Measurements from ENCODE around the gene MTHFD1L.

DNA sequence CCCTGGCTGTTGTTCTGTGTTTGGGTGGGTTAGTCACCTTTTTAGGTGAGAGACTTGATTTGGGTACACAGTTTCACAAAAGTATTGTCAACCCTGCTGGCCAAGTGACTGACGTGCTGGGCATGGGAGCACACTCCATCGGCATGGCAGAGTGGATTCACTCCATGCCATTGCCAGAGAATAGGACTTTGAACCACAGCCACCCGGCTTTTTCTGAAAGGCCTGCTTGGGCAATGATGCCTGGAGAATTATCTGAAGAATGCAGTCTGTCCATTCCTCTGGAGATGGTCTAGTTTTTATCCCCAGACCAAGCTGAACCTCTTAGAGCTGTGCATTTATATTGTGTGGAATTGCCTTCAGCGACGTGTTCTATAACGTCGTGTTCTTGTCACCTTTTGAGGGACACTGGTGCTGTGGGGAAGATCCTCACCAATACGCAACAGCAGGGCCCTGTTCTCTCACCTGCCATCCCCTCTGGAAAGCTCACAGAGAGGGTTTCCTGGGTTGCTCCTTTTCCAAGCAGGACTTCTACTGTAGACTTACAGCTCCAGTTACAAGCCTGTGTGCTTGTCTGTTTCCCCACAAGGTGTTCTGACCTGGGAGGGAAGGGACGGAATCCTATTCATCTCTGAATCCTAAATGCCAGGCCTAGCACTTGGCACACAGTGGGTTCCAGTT is 190.9 kb downstream of the MTHFD1L start:
- TF ChIP-seq POLR2AphosphoS5 (IDR thresholded peaks at IDR 0.05; ENCODE audit: low read depth, low read length) (no peak), TAF1 (IDR thresholded peaks at IDR 0.05; ENCODE audit: borderline replicate concordance, insufficient read depth, low read length) (no peak), FOXP2 (optimal IDR thresholded peaks at IDR 0.05; ENCODE audit: borderline replicate concordance, extremely low read depth, extremely low read length, insufficient read depth) (no peak), SIN3A (IDR thresholded peaks at IDR 0.05; ENCODE audit: borderline replicate concordance, insufficient read depth, low read length) (no peak)
- TF ChIP-seq, protein P1, sequence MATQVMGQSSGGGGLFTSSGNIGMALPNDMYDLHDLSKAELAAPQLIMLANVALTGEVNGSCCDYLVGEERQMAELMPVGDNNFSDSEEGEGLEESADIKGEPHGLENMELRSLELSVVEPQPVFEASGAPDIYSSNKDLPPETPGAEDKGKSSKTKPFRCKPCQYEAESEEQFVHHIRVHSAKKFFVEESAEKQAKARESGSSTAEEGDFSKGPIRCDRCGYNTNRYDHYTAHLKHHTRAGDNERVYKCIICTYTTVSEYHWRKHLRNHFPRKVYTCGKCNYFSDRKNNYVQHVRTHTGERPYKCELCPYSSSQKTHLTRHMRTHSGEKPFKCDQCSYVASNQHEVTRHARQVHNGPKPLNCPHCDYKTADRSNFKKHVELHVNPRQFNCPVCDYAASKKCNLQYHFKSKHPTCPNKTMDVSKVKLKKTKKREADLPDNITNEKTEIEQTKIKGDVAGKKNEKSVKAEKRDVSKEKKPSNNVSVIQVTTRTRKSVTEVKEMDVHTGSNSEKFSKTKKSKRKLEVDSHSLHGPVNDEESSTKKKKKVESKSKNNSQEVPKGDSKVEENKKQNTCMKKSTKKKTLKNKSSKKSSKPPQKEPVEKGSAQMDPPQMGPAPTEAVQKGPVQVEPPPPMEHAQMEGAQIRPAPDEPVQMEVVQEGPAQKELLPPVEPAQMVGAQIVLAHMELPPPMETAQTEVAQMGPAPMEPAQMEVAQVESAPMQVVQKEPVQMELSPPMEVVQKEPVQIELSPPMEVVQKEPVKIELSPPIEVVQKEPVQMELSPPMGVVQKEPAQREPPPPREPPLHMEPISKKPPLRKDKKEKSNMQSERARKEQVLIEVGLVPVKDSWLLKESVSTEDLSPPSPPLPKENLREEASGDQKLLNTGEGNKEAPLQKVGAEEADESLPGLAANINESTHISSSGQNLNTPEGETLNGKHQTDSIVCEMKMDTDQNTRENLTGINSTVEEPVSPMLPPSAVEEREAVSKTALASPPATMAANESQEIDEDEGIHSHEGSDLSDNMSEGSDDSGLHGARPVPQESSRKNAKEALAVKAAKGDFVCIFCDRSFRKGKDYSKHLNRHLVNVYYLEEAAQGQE (IDR thresholded peaks at IDR 0.05; ENCODE audit: insufficient read depth in 1 of 2, low read depth in 2 of 2, low read length in 2 of 2), result no peak
